MM.1S (cell line): ENCODE results near the gene SH3BP2.

Experiments
- DNase-seq: peaks from one replicate; pipeline ENCODE4 v3.0.0-alpha.2; 2015
- H2AFZ ChIP-seq: fragments of 300-600 bp; sonication (generic); 2 replicates; pipeline ENCODE4 v1.6.0; 2016; ENCODE audit warnings: antibody characterized with exemption, low read length
- H3F3A ChIP-seq: fragments of 300-600 bp; sonication (generic); 2 replicates; pipeline ENCODE4 v1.6.1; 2016; ENCODE audit warnings: mild to moderate bottlenecking, antibody characterized with exemption, low read length, moderate library complexity, mixed read lengths; ENCODE audit not compliant: insufficient read depth
- H3K27ac ChIP-seq: fragments of 300-600 bp; sonication (generic); 2 replicates; pipeline ENCODE4 v1.5.1; 2016; ENCODE audit warnings: mild to moderate bottlenecking, low read length
- H3K27me3 ChIP-seq: fragments of 300-600 bp; sonication (generic); replicated peaks from 2 replicates; pipeline ENCODE4 v1.6.0; 2016; ENCODE audit warnings: low read length; ENCODE audit not compliant: insufficient read depth
- H3K36me3 ChIP-seq: fragments of 300-600 bp; sonication (generic); replicated peaks from 2 replicates; pipeline ENCODE4 v1.6.1; 2016; ENCODE audit warnings: mild to moderate bottlenecking, low read length, mixed read lengths; ENCODE audit not compliant: insufficient read depth
- H3K4me1 ChIP-seq: fragments of 300-600 bp; sonication (generic); 2 replicates; pipeline ENCODE4 v1.6.1; 2016; ENCODE audit warnings: low read length, mixed read lengths
- H3K4me2 ChIP-seq: fragments of 300-600 bp; sonication (generic); 2 replicates; pipeline ENCODE4 v1.6.0; 2016; ENCODE audit warnings: low read depth, low read length
- H3K4me3 ChIP-seq: fragments of 300-600 bp; sonication (generic); 2 replicates; pipeline ENCODE4 v1.5.1; 2016; ENCODE audit warnings: low read length, mixed read lengths
- H3K79me2 ChIP-seq: fragments of 300-600 bp; sonication (generic); 2 replicates; pipeline ENCODE4 v1.6.1; 2016; ENCODE audit warnings: mixed run types, low read length, mixed read lengths
- H3K9ac ChIP-seq: fragments of 300-600 bp; sonication (generic); 2 replicates; pipeline ENCODE4 v1.6.1; 2016; ENCODE audit warnings: low read length, mixed read lengths
- H3K9me2 ChIP-seq: fragments of 300-600 bp; sonication (generic); replicated peaks from 2 replicates; pipeline ENCODE4 v1.6.1; 2016; ENCODE audit warnings: mild to moderate bottlenecking, low read length, mixed read lengths; ENCODE audit not compliant: insufficient read depth
- H3K9me3 ChIP-seq: fragments of 300-600 bp; sonication (generic); replicated peaks from 2 replicates; pipeline ENCODE4 v1.6.1; 2016; ENCODE audit warnings: mild to moderate bottlenecking, low read length, mixed read lengths; ENCODE audit not compliant: insufficient read depth
- H4K20me1 ChIP-seq: fragments of 300-600 bp; sonication (generic); 2 replicates; pipeline ENCODE4 v1.6.1; 2016; ENCODE audit warnings: mild to moderate bottlenecking, low read length, moderate library complexity, mixed read lengths; ENCODE audit not compliant: insufficient read depth
- EZH2 ChIP-seq: fragments of 300-600 bp; sonication (generic); optimal IDR thresholded peaks from 2 replicates; pipeline ENCODE3; 2017; ENCODE audit warnings: low read depth, mild to moderate bottlenecking, antibody characterized with exemption, low read length, mixed read lengths
- EZH2phosphoT487 ChIP-seq: fragments of 300-600 bp; sonication (generic); IDR thresholded peaks from 2 replicates; pipeline ENCODE4 v1.6.1; 2018; ENCODE audit warnings: antibody characterized with exemption, low read length
- TF ChIP-seq, protein P1 (sequence below): fragments of 300-600 bp; sonication (generic); IDR thresholded peaks from 2 replicates; pipeline ENCODE4 v1.5.1; 2016; ENCODE audit warnings: antibody characterized with exemption, low read length, mixed read lengths

SH3BP2 gene

GRCh38 chr4:2866891-2867290 is 74.0 kb downstream of the SH3BP2 start:
- Histone ChIP-seq H2AFZ (no peak overlapping the region), H3K9me3 (no peaks in the 10 kb centered on the region), H3K4me1 (peaks cover 11% of the 10 kb centered on the region), H3K4me2 (no peak overlapping the region), H3F3A (peaks cover 8% of the 10 kb centered on the region), H3K9ac (no peak overlapping the region), H3K79me2 (peaks cover 98% of the 10 kb centered on the region), H3K9me2 (no peaks in the 10 kb centered on the region), H4K20me1 (peaks cover 31% of the 10 kb centered on the region), H3K4me3 (no peak overlapping the region), H3K27me3 (no peaks in the 10 kb centered on the region), H3K36me3 (no peaks in the 10 kb centered on the region), H3K27ac (no peak overlapping the region)
- no peak for DNase-seq
- TF ChIP-seq EZH2, result no peak
- TF ChIP-seq, protein P1, sequence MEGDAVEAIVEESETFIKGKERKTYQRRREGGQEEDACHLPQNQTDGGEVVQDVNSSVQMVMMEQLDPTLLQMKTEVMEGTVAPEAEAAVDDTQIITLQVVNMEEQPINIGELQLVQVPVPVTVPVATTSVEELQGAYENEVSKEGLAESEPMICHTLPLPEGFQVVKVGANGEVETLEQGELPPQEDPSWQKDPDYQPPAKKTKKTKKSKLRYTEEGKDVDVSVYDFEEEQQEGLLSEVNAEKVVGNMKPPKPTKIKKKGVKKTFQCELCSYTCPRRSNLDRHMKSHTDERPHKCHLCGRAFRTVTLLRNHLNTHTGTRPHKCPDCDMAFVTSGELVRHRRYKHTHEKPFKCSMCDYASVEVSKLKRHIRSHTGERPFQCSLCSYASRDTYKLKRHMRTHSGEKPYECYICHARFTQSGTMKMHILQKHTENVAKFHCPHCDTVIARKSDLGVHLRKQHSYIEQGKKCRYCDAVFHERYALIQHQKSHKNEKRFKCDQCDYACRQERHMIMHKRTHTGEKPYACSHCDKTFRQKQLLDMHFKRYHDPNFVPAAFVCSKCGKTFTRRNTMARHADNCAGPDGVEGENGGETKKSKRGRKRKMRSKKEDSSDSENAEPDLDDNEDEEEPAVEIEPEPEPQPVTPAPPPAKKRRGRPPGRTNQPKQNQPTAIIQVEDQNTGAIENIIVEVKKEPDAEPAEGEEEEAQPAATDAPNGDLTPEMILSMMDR, result no peak
- no peak for TF ChIP-seq EZH2phosphoT487

DNA sequence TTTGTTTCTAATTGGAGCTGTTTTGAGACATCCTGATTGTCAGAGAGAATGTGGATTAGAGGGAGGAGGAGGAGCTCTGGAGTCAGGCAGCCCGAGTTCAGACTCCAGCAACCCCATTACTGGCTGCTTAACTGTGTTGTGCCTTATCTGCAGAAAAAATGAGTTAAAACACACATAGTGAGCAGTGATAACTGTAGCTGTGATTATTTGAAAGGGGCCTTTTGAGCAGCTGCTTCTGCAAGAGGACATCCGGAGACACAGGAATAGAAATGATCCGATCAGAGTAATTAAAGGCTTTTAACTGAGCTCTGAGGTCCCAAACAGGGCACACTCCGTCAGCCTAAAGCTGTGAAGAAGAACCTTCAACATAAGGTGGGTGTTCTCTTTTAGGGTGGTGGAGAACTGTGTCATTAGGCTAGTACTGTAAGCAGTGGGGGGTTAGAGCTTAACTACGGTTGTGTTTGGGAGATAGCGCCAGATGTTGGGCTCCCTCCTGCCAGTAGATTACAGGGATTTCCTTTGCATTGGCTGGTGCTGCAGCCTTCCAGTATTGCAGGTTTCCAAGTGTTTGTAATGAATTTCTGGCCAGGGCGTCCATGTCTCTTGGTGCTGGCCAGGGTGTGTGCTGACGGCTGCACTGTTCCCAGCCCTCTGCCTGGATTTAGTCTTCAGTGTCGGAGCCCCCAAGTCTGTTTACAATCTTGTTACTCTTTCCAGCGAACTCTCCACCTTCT is 75.0 kb downstream of the SH3BP2 start:
- no peak overlapping the region for H3K9ac ChIP-seq
- peaks cover 29% of the 10 kb centered on the region for H4K20me1 ChIP-seq
- H3K9me3 ChIP-seq, result no peaks in the 10 kb centered on the region
- H3K4me1 ChIP-seq, result peaks cover under 1% of the 10 kb centered on the region; the same call in 1 of the 2 replicates
- no peak overlapping the region for H3K27ac ChIP-seq
- H3K36me3 ChIP-seq, result no peaks in the 10 kb centered on the region
- no peak overlapping the region for H3K4me3 ChIP-seq
- H3K79me2 ChIP-seq, result peaks cover 97% of the 10 kb centered on the region
- no peaks in the 10 kb centered on the region for H3F3A ChIP-seq
- no peak for DNase-seq
- TF ChIP-seq, protein P1, result no peak
- TF ChIP-seq EZH2 (no peak), EZH2phosphoT487 (no peak)
- no peaks in the 10 kb centered on the region for H3K9me2 ChIP-seq
- H2AFZ ChIP-seq, result no peak overlapping the region
- H3K4me2 ChIP-seq, result no peak overlapping the region
- H3K27me3 ChIP-seq, result no peaks in the 10 kb centered on the region

DNA sequence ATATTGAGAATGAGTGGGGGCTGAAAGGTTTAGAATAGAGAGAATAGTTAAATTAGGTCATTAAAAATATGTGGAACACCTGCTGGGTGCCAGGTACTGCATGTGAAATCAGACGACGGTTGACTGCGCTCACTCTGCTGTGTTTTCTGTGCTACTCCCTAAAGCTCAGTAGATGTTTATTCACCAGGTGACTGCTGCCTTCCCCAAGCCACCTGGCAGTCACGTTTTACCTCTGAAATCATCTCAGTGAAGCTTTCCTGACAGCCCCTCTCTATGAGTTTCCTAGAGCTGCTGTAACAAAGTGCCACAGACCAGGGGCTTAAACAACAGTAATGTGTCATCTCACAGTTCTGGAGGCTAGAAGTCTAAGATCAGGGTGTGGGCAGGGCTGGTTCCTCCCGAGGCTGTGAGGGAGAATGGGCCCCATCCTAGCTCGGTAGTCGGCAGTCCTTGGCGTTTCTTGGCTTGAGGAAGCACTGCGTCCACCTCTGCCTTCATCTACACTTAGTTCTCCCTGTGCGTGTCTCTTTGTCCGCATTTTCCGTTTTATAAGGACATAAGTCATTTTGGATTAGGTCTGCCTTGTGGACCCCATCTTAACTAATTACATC is 76.1 kb downstream of the SH3BP2 start:
- H3K27ac ChIP-seq, result no peak overlapping the region
- no peak overlapping the region for H3K4me3 ChIP-seq
- H3K79me2 ChIP-seq, result peaks cover 97% of the 10 kb centered on the region
- H3K36me3 ChIP-seq, result no peaks in the 10 kb centered on the region
- no peak overlapping the region for H3K9ac ChIP-seq
- no peaks in the 10 kb centered on the region for H3K9me2 ChIP-seq
- H3K27me3 ChIP-seq, result no peaks in the 10 kb centered on the region
- no peaks in the 10 kb centered on the region for H3F3A ChIP-seq
- no peak for DNase-seq
- TF ChIP-seq EZH2, result no peak
- TF ChIP-seq, protein P1, result no peak
- H3K4me2 ChIP-seq, result no peak overlapping the region
- no peak overlapping the region for H2AFZ ChIP-seq
- H3K4me1 ChIP-seq, result no peaks in the 10 kb centered on the region
- no peaks in the 10 kb centered on the region for H3K9me3 ChIP-seq
- H4K20me1 ChIP-seq, result peaks cover 28% of the 10 kb centered on the region
